Measurements from ENCODE around the gene HS3ST5.
"Not testable (repeated sequence)": the region's sequence is repeated elsewhere in the genome, so short reads cannot be mapped to it uniquely, and the experiment has no call there.

HS3ST5 gene

DNA sequence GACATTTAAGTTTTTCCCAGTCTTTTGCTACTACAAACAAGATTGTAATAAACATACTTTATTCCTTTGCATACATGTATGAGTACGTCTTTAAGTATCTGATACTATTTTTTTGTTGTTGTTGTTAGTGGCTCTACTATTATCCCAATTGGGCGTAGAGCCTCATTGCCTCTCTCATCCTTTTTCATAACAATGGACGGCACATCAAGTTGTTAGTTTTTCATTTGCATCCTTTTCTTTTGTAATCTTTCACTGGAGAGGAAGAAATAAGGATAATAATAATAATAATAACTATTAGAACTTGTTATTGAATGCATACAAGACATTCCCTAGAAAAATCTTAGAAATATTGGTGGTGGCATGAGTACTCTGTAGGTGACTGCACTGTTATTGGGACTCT lies 23.1 kb downstream of the HS3ST5 start:
- Histone ChIP-seq H4K20me1 (ENCODE audit: insufficient read depth, low read length) (no peaks in the 10 kb centered on the region), H2AFZ (ENCODE audit: low read length) (no peak overlapping the region), H3K4me3 (ENCODE audit: low read length) (no peak overlapping the region), H3K4me2 (ENCODE audit: low read depth, low read length) (no peak overlapping the region), H3K9me2 (replicated peaks; ENCODE audit: insufficient read depth, low read length) (no peaks in the 10 kb centered on the region), H3F3A (ENCODE audit: insufficient read depth, low read length) (no peaks in the 10 kb centered on the region), H3K27ac (ENCODE audit: low read length) (no peak overlapping the region), H3K79me2 (ENCODE audit: low read length) (no peaks in the 10 kb centered on the region), H3K36me3 (replicated peaks; ENCODE audit: insufficient read depth, low read length) (no peaks in the 10 kb centered on the region), H3K9me3 (replicated peaks; ENCODE audit: insufficient read depth, low read length) (no peaks in the 10 kb centered on the region), H3K9ac (ENCODE audit: low read length) (no peak overlapping the region), H3K27me3 (replicated peaks; ENCODE audit: insufficient read depth, low read length) (no peaks in the 10 kb centered on the region), H3K4me1 (ENCODE audit: low read length) (no peaks in the 10 kb centered on the region)
- TF ChIP-seq EZH2phosphoT487 (IDR thresholded peaks at IDR 0.05; ENCODE audit: low read length) (no peak), EZH2 (optimal IDR thresholded peaks at IDR 0.05; ENCODE audit: low read depth, low read length) (no peak), CTCF (IDR thresholded peaks at IDR 0.05; ENCODE audit: low read length) (no peak)
- DNase-seq: no peak

DNA sequence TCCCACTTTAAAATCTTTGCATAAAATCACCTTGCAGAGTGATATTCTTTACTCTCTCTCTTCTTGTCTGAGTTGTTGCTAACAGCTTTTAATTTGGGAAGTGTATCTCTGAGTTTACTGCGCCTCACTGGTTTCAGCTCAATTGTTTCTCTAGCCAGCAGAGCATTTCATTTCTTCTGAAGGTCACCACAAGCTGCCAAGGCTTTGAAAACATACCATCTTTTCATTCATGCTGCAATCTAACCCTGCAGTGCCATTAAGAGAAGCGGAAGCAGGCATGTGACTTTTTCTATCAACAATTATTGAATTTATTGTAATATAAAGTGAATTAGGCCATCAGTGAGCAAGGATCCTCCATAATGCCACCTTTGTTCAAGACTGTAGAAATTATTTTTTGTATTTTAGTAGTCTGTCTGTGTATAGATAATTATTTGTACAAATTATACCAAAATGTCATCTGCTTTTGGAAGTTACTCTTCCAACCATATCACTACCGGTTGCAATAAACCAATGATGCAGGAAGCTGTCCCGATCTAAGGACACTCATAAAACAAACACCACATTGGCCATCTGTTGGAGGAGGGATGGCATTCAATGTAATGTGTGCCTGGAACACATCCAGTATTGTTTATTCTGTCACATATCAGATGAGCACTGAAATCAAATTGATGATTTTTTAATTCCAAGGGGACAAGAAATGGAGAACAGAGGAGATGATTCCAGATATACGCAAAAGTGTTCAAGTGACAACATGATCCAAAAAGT lies 26.8 kb downstream of the HS3ST5 start:
- DNase-seq: no peak
- Histone ChIP-seq H3K4me2 (ENCODE audit: low read depth, low read length) (no peak overlapping the region), H3K9me3 (replicated peaks; ENCODE audit: insufficient read depth, low read length) (no peaks in the 10 kb centered on the region), H3K9me2 (replicated peaks; ENCODE audit: insufficient read depth, low read length) (no peaks in the 10 kb centered on the region), H3F3A (ENCODE audit: insufficient read depth, low read length) (no peaks in the 10 kb centered on the region), H3K79me2 (ENCODE audit: low read length) (no peaks in the 10 kb centered on the region), H3K27me3 (replicated peaks; ENCODE audit: insufficient read depth, low read length) (no peaks in the 10 kb centered on the region), H2AFZ (ENCODE audit: low read length) (no peak overlapping the region), H3K4me1 (ENCODE audit: low read length) (no peaks in the 10 kb centered on the region), H3K36me3 (replicated peaks; ENCODE audit: insufficient read depth, low read length) (no peaks in the 10 kb centered on the region), H3K27ac (ENCODE audit: low read length) (no peak overlapping the region), H4K20me1 (ENCODE audit: insufficient read depth, low read length) (no peaks in the 10 kb centered on the region), H3K4me3 (ENCODE audit: low read length) (no peak overlapping the region), H3K9ac (ENCODE audit: low read length) (no peak overlapping the region)
- no peak for TF ChIP-seq EZH2 (optimal IDR thresholded peaks at IDR 0.05; ENCODE audit: low read depth, low read length)
- TF ChIP-seq EZH2phosphoT487 (IDR thresholded peaks at IDR 0.05; ENCODE audit: low read length): no peak
- TF ChIP-seq CTCF (IDR thresholded peaks at IDR 0.05; ENCODE audit: low read length): no peak

DNA sequence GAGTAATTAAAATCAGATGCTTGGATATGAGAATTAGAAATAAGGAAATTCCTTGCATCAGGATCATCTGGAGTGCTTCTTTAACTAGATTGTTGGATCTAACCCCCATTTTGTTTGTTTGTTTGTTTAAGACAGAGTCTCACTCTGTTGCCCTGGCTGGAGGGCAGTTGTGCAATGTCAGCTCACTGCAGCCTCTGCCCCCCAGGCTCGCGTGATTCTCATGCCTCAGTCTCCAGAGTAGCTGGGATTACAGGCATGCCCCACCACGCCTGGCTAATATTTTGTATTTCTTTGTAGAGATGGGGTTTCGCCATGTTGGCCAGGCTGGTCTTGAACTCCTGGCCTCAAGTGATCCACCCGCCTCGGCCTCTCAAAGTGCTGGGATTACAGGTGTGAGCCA lies 29.0 kb downstream of the HS3ST5 start:
- H3K9me3 ChIP-seq (replicated peaks; ENCODE audit: insufficient read depth, low read length); H3K27ac ChIP-seq (ENCODE audit: low read length); H3K79me2 ChIP-seq (ENCODE audit: low read length); H3F3A ChIP-seq (ENCODE audit: insufficient read depth, low read length); H3K9ac ChIP-seq (ENCODE audit: low read length); H3K4me1 ChIP-seq (ENCODE audit: low read length); H3K9me2 ChIP-seq (replicated peaks; ENCODE audit: insufficient read depth, low read length); H3K4me3 ChIP-seq (ENCODE audit: low read length); H4K20me1 ChIP-seq (ENCODE audit: insufficient read depth, low read length); H3K27me3 ChIP-seq (replicated peaks; ENCODE audit: insufficient read depth, low read length); H2AFZ ChIP-seq (ENCODE audit: low read length); DNase-seq; H3K36me3 ChIP-seq (replicated peaks; ENCODE audit: insufficient read depth, low read length); H3K4me2 ChIP-seq (ENCODE audit: low read depth, low read length): not testable (repeated sequence)

- Histone ChIP-seq H4K20me1 (ENCODE audit: insufficient read depth, low read length) (no peaks in the 10 kb centered on the region), H2AFZ (ENCODE audit: low read length) (no peak overlapping the region), H3K4me1 (ENCODE audit: low read length) (no peaks in the 10 kb centered on the region), H3K27ac (ENCODE audit: low read length) (no peak overlapping the region), H3K27me3 (replicated peaks; ENCODE audit: insufficient read depth, low read length) (no peaks in the 10 kb centered on the region), H3K79me2 (ENCODE audit: low read length) (no peaks in the 10 kb centered on the region), H3K9ac (ENCODE audit: low read length) (no peak overlapping the region), H3K36me3 (replicated peaks; ENCODE audit: insufficient read depth, low read length) (no peaks in the 10 kb centered on the region), H3K9me2 (replicated peaks; ENCODE audit: insufficient read depth, low read length) (no peaks in the 10 kb centered on the region), H3K4me3 (ENCODE audit: low read length) (no peak overlapping the region), H3K9me3 (replicated peaks; ENCODE audit: insufficient read depth, low read length) (no peaks in the 10 kb centered on the region), H3K4me2 (ENCODE audit: low read depth, low read length) (no peak overlapping the region), H3F3A (ENCODE audit: insufficient read depth, low read length) (no peaks in the 10 kb centered on the region)
- TF ChIP-seq CTCF (IDR thresholded peaks at IDR 0.05; ENCODE audit: low read length) (no peak), EZH2phosphoT487 (IDR thresholded peaks at IDR 0.05; ENCODE audit: low read length) (no peak), EZH2 (optimal IDR thresholded peaks at IDR 0.05; ENCODE audit: low read depth, low read length) (no peak)
- peak; percentile 10 for DNase-seq
Measured at GRCh38 chr6:114312931-114313330, 29.9 kb downstream of the HS3ST5 start.

All from MM.1S (cell line).